Measurements from ENCODE around the gene FHAD1. TPM values are rescaled to one million over a fixed set of nuclear protein-coding genes. Genes with fewer than 3 reads are reported as not detected.
"Not testable (repeated sequence)": the region's sequence is repeated elsewhere in the genome, so short reads cannot be mapped to it uniquely, and the experiment has no call there.

FHAD1 gene
- total RNA-seq, 1 donor from 2014 or later, result 3.1 TPM

DNA sequence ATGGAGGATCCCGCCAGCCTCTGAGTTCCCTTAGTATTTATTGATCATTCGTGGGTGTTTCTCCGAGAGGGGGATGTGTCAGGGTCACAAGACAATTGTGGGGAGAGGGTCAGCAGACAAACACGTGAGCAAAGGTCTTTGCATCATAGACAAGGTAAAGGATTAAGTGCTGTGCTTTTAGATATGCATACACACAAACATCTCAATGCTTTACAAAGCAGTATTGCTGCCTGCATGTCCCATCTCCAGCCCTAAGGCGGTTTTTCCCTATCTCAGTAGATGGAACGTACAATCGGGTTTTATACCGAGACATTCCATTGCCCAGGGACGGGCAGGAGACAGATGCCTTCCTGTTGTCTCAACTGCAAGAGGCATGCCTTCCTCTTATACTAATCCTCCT lies 132.1 kb downstream of the FHAD1 start:
- DNase-seq (ENCODE audit: low spot score); ATAC-seq; intact Hi-C loops (cut with DNase I): not testable (repeated sequence)

- intact Hi-C loops (cut with DNase I), result no loop called here
- no peak for ATAC-seq
- DNase-seq (ENCODE audit: low spot score), result no peak
These were observed 133.8 kb downstream of the FHAD1 start for GRCh38 chr1:15380601-15381508.

GRCh38 chr1:15381805-15382204 lies 134.8 kb downstream of the FHAD1 start:
- DNase-seq (ENCODE audit: low spot score), result no peak
- intact Hi-C loops (cut with DNase I), result no loop called here
- ATAC-seq, result no peak

DNA sequence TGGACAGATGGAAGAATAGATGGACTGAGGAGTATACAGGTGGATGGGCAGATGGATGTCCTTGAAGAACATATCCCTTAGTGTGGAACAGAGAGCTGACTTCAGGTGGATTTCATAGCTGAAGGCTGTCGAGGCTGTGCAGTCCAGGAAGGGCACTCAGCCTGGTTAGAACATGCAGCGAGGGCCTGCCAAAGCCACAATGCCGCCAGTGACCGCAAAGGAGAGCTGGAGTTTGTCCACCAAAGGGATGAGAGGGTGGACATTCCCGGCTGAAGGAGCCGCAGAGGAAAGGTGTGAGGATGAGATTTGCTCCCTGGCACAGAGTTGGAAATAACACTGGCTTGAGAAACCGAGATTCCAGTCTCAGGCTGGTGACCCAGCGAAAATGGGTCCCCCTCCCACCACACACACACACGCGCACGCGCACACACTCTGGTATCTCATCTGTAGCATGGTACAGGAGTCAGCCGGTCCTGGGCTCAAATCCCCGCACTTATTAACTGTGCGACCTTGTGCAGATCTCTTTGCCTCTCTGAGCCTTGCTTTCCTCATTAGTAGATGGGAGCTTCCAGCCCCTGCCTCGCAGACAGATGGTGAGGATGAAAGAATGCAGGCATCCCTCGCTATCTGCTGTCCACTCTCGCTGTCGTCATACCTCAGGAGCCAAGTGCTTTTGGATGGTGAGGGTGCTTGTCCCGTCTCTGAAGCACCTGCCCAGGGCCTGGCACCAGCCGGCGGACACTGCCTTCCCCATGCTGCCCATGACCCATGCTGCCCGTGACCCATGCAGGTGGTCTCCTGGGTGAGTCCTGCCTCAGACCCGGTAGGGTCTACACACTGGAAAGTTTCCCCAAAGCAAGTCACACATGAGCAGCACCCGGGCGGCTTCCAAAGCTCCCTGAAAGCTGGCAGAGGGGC lies 135.8 kb downstream of the FHAD1 start:
- DNase-seq (ENCODE audit: low spot score) (no peak), ATAC-seq (no peak)
- intact Hi-C loops (cut with DNase I), result no loop called here

DNA sequence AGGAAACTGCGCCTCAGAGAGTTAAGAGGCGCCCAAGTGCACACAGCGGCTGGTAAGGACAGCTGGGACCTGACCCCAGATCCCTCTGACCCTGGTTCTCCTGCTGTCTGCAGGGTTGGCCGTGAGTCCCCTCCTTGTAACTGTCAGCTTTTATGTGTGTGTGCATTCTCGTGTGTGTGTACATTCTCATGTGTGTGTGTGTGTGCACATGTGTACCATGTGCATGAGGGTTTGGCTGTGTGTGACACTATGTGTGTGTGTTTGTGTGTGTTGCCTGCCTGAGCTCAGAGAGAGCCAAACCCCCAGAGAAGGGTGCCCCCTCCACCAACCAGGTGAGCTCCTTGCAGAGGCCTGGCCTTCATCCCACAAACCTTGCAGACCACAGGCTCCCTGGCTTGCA lies 136.8 kb downstream of the FHAD1 start:
- DNase-seq (ENCODE audit: low spot score) (no peak), ATAC-seq (no peak)
- intact Hi-C loops (cut with DNase I), result no loop called here

GRCh38 chr1:15384301-15384901 lies 137.4 kb downstream of the FHAD1 start:
- DNase-seq (ENCODE audit: low spot score) (no peak), ATAC-seq (peak; percentile 44)
- intact Hi-C loops (cut with DNase I), result no loop called here

DNA sequence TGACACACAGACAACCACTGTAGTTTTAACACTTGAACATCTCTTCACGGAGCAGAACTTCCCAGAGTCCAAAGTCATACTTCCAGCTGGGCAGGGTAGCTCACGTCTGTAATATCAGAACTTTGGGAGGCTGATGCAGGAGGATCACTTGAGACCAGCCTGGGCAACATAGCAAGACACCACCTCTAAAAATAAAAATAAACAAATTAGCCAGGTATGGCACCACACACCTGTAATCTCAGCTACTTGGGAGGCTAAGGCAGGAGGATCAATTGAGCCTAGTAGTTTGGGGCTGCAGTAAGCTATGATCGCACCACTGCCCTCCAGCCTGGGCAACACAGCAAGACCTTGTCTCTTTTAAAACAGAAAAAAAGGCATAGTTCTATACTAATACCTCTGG lies 138.4 kb downstream of the FHAD1 start:
- DNase-seq (ENCODE audit: low spot score), result no peak
- intact Hi-C loops (cut with DNase I), result no loop called here
- ATAC-seq, result no peak

GRCh38 chr1:15386164-15386749 lies 139.2 kb downstream of the FHAD1 start:
- DNase-seq (ENCODE audit: low spot score) (no peak), ATAC-seq (no peak)
- intact Hi-C loops (cut with DNase I), result no loop called here

DNA sequence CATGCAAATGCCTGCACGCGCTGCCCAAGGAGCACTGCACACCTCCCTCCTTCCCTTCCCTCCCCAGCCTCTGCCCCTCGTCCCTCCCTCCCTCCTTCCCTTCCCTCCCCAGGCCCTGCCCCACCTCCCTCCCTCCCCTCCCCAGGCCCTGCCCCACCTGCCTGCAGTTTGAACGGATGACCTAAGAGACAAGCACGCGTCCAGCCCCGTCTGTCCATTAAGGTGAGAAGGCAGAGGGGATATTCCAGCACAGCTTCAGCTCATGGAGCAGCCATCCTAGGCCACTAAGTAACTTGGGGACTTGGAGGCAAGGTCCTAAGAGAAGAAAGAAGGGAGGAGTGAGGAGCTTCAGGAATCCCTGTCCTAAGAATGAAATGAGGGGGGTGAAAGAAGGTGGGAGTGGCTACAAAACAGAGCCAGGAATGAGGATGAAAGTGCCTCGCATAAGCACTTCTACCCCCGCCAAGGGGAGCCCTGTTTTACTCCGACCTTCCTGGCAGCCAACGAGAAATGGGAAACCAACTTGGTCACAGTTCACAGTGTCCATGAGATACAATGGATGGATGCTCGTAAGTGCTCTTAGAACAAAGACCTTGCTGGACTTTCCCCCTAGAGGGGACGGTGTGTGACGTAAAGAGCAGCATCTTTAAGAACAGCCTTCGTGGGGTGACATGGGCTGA lies 141.3 kb downstream of the FHAD1 start:
- no peak for DNase-seq (ENCODE audit: low spot score)
- intact Hi-C loops (cut with DNase I), result no loop called here
- no peak for ATAC-seq

DNA sequence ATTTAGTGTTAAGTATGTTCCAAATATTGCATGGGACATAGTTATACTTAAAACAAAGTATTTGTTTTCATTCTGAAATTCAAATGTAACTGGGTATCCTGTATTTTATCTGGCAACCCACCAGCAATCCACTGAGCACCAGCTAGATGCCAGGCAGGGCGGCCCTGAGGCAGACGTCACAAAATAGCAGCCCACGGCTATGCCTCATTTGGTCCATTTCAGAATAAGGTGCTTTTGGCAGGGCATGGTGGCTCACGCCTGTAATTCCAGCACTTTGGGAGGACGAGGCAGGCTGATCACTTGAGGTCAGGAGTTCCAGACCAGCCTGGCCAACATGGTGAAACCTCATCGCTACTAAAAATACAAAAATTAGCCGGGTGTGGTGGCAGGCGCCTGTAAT lies 142.8 kb downstream of the FHAD1 start:
- ATAC-seq; DNase-seq (ENCODE audit: low spot score); intact Hi-C loops (cut with DNase I): not testable (repeated sequence)

DNA sequence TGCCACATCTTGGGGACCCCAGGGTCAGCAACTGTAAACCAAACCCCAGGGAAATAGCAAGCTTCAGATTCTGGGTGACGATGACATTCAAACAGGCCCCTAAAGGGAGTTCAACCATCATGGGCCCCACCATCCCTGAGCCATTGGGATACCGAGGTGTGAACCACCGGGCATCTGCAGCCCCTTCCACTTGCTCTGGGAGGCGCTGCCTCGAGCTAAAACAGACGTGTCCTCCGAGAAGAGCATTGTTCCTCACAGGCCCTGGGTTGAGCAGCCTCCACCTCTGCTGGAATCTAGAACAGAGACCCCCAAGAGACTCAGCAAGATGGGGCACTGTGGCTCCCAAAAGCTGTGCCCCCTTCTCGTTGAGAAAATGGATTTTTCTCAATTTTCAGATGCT lies 143.6 kb downstream of the FHAD1 start:
- DNase-seq (ENCODE audit: low spot score), result no peak
- ATAC-seq, result no peak
- intact Hi-C loops (cut with DNase I), result no loop called here

- intact Hi-C loops (cut with DNase I), result no loop called here
- ATAC-seq (no peak), DNase-seq (ENCODE audit: low spot score) (no peak)
These were observed 144.3 kb downstream of the FHAD1 start for GRCh38 chr1:15391366-15391765.

- intact Hi-C loops (cut with DNase I), result no loop called here
- no peak for ATAC-seq
These were observed 146.6 kb downstream of the FHAD1 start for GRCh38 chr1:15393475-15394257.

GRCh38 chr1:15394258-15394690 lies 147.3 kb downstream of the FHAD1 start:
- intact Hi-C loops (cut with DNase I), result no loop called here
- DNase-seq (ENCODE audit: low spot score) (no peak), ATAC-seq (no peak)

More at GRCh38 chr1:15393475-15394257, 146.6 kb downstream of the FHAD1 start:
- DNase-seq (ENCODE audit: low spot score), result no peak

GRCh38 chr1:15397236-15397635 lies 150.2 kb downstream of the FHAD1 start:
- ATAC-seq, result no peak
- intact Hi-C loops (cut with DNase I), result no loop called here

DNA sequence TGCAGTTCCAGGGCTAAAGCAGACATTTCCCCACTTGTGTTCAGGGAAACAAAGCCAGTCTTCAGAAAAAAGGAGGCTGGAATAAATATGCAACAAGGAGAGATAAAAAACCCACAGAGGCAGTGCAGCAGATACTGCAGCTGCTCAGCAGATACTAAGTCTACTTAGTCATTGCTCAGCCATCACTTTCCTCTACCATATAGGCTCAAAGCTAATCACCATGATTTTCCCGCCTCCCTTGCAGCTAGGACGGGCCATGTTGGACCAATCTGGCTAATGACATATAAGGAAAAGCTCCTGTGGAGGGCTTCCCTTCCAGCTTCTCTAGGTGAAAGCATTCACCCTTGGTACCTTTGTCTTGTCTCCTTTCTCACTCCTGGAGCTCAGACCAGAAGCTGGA lies 152.7 kb downstream of the FHAD1 start:
- ATAC-seq (no peak), DNase-seq (ENCODE audit: low spot score) (no peak)
- intact Hi-C loops (cut with DNase I), result no loop called here

More at GRCh38 chr1:15397236-15397635, 150.2 kb downstream of the FHAD1 start:
- no peak for DNase-seq (ENCODE audit: low spot score)

DNA sequence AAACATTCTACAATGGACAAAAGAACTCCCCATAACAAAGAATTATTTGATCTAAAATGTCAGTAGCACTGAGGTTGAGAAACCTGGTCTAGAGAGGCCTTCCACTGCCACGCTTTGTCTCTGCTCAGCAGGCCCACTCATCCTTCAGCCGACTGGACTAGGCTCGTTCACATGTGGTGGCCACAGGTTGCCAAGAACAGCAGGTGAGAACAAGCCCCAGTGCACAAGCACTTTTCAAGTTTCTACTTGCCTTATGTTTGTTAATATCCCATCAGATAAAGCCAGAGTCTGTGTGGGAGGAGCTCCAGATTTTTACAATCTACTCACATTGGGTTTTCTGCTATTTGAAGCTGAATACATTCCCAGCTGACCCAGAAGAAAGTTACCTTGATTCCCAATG lies 153.6 kb downstream of the FHAD1 start:
- intact Hi-C loops (cut with DNase I), result no loop called here
- no peak for DNase-seq (ENCODE audit: low spot score)
- ATAC-seq, result no peak
